ENCODE data around the gene CAMTA1.

Gene CAMTA1

GRCh38 chr1:7781923-7782495 is 996.8 kb downstream of the CAMTA1 start:
- H3K4me3 ChIP-seq (ENCODE audit: low read length) = no peak overlapping the region
- no peak for DNase-seq (ENCODE audit: low read depth)
- no peak for TF ChIP-seq CTCF (conservative IDR thresholded peaks at IDR 0.05; ENCODE audit: low read length)

- peak overlapping the region; percentile 62 for H3K4me3 ChIP-seq (ENCODE audit: low read length)
- no peak for TF ChIP-seq CTCF (conservative IDR thresholded peaks at IDR 0.05; ENCODE audit: low read length)
- peak; percentile 61 for DNase-seq (ENCODE audit: low read depth)
These were observed 998.0 kb downstream of the CAMTA1 start for GRCh38 chr1:7783178-7783711.

GRCh38 chr1:7783826-7784491 is 998.7 kb downstream of the CAMTA1 start, which contains the start of gene PER3:
PER3 (plus strand) TSS chr1:7784291; CDS start chr1:7784878, 587 bp downstream.
- TF ChIP-seq CTCF (conservative IDR thresholded peaks at IDR 0.05; ENCODE audit: low read length) = no peak
- DNase-seq (ENCODE audit: low read depth) = peak; percentile 97
- peak within 1 kb of the TSS; percentile 67 for H3K4me3 ChIP-seq (ENCODE audit: low read length)

- H3K4me3 ChIP-seq (ENCODE audit: low read length) = peak overlapping the region; percentile 67
- TF ChIP-seq CTCF (conservative IDR thresholded peaks at IDR 0.05; ENCODE audit: low read length) = no peak
- peak; percentile 9 for DNase-seq (ENCODE audit: low read depth)
These were observed 999.3 kb downstream of the CAMTA1 start for GRCh38 chr1:7784492-7785071.

- no peak for DNase-seq (ENCODE audit: low read depth)
- peak; percentile 13; the same call in 1 of the 2 replicates for TF ChIP-seq CTCF (conservative IDR thresholded peaks at IDR 0.05; ENCODE audit: low read length)
- peak overlapping the region; percentile 67 for H3K4me3 ChIP-seq (ENCODE audit: low read length)
These were observed 999.9 kb downstream of the CAMTA1 start for GRCh38 chr1:7785108-7785507.

- TF ChIP-seq CTCF (conservative IDR thresholded peaks at IDR 0.05; ENCODE audit: low read length) = no peak
- H3K4me3 ChIP-seq (ENCODE audit: low read length) = no peak overlapping the region
- no peak for DNase-seq (ENCODE audit: low read depth)
These were observed 1001.5 kb downstream of the CAMTA1 start for GRCh38 chr1:7786795-7787194.
